Caki2 (cell line): Measurements from ENCODE around the gene LPIN1. TPM values are rescaled to one million over a fixed set of nuclear protein-coding genes. Genes with fewer than 3 reads are reported as not detected.

Source experiments
- DNase-seq: peaks from one replicate; pipeline ENCODE4 v3.0.0-alpha.2; 2015; ENCODE audit warnings: low read depth
- in situ Hi-C: cut with HindIII; loops from 2 replicates; pipeline ENCODE4 v1.10.0; 2016; ENCODE audit warnings: low sequenced_read_pairs, low pct_unique_long_range_greater_than_20kb, mixed read lengths
- total RNA-seq: library from RNA; depleted of rRNA; stranded (reverse); fragments of >200 nt; shearing (Covaris generic); gene quantifications from 2 replicates; pipeline ENCODE4 v1.2.3, GENCODE V29; 2014; ENCODE audit warnings: low replicate concordance

LPIN1 gene
- total RNA-seq, 1 experiment from 2014 or later: 12.2 TPM

DNA sequence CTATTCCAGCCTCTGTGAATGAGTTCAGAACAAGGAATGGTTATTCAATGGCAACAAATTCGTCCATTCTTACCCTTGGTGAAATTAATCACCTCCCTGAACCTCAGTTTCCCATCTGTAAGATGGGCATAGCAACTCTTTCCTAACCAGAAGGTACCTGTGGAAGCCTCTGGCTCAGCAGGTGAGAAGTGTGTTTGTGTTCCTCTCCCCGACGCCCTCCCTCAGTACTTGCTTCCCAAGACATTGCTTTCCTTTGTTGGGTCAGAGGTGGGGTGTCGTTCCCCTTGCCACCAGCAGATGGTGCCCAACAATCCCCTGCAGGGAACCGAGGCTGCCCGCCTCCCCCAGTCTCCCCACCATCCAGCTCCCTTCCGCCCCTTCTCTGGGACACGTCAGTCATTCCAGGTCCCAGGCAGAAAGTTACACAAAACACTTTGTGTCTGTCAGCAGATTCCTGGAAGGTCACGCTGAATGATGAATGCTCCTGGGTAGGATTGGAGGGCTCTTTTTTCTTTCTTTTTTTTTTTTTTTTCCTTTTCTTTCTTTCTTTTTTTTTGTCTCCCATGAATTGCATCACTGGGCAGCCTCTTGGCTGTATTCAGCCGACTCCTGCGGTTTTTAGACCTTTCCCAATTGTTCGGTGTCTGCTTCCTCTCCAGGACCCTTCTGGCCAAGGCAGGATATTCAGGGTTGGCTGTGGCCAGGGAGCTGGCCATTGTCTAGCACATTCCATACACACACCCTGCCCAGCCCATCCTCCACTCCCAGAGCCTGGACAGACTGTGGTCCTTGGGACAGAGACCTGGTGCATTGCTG, 117.3 kb downstream of the LPIN1 start:
- in situ Hi-C loops: no loop called here
- peak; percentile 76 for DNase-seq

GRCh38 chr2:11864724-11865123, 118.3 kb downstream of the LPIN1 start:
- in situ Hi-C loops: no loop called here

DNA sequence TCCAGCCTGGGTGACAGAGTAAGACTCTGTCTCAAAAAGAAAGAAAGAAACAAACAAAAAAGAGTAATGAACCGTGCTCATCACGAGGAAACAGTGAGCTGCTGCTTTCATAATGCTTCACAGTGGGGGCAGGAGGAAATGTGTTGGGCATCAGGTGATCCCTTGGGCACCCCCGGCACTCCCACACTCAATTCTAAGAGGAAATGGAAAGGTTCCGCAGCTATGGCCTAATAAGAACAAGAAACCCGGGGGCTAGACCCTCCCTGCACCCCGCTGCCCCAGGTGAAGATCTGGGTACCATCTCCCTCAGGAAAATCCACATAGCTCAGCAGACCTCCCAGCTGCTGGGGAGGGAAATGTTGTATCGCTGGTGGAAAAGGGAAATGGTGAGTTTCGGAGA, 118.9 kb downstream of the LPIN1 start:
- in situ Hi-C loops: no loop called here
- no peak for DNase-seq

More at GRCh38 chr2:11864724-11865123, 118.3 kb downstream of the LPIN1 start:
- no peak for DNase-seq

GRCh38 chr2:11865805-11866204, 119.4 kb downstream of the LPIN1 start:
- in situ Hi-C loops: no loop called here

GRCh38 chr2:11866358-11867335, 120.2 kb downstream of the LPIN1 start:
- in situ Hi-C loops: no loop called here
- no peak for DNase-seq

More at GRCh38 chr2:11865805-11866204, 119.4 kb downstream of the LPIN1 start:
- no peak for DNase-seq

DNA sequence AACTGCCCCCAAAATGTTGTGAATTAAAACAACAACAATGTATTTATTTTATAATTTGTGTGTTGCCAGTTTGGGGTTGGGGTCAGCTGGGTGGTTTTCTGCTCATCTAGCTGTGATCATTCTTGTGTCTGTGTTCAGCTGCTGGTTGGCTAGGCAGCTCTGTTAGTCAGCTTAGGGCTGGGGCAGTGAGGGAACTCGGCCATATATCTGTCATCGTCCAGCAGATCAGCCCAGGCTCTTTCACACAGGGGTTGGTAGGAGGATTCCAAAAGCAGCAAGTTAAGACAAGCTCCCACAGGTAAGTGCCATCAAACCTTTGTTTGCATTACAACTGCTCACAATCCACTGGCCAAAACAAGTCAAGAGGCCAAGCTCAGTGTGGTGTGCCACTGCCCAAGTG, 121.5 kb downstream of the LPIN1 start:
- in situ Hi-C loops: no loop called here
- no peak for DNase-seq

DNA sequence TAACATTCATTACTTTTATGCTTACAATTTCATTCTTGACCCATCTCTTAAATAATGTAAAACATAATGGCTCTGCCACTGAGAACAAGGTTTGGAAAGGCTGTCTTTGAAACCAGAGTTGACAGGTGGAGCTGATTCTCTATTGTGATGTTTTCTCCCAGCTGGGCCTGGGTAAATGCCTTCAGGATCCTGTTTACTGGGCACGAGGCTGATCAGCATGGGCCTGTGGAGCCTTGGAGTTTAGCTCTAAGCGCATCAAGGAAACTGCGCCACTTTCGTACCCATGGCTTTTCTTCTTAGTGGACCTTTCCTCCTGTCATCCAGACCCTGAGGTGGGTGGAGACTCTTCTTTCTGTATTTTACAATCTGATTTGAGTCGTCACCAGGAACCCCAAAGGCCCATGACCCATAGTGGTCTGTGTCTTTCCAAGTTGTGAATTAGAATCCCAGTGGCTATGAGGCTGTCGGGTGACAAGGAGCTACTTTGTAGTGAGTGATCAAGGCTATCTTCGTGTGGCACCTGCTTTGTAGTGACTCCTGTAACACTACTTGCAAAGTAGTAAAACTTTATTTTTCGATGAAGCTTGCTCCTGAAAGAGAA, 123.1 kb downstream of the LPIN1 start:
- no peak for DNase-seq
- in situ Hi-C loops: no loop called here

DNA sequence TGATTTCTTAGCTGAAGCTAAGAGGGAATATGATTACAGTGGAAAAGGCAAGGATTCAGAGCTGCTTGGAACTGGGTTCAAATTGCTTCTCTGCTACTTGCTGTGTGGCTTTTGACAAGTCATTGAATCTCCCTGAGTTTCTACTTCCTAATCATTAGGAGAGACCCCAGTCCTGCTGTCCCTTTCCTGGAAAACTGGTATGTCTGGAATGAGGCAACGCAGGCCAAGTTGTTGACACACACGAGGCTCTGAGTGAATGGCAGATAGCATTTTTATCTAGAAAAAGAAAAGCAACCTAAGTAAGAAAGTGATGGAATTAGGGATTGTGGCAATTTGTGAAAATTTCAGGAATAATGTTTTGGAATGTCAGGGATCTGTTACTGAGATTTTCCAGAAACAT, 123.6 kb downstream of the LPIN1 start:
- in situ Hi-C loops: no loop called here
- no peak for DNase-seq

- in situ Hi-C loops: no loop called here
- no peak for DNase-seq
These were observed 124.2 kb downstream of the LPIN1 start for GRCh38 chr2:11870584-11870983.

- in situ Hi-C loops: no loop called here
- no peak for DNase-seq
These were observed 125.0 kb downstream of the LPIN1 start for GRCh38 chr2:11871421-11871820.

DNA sequence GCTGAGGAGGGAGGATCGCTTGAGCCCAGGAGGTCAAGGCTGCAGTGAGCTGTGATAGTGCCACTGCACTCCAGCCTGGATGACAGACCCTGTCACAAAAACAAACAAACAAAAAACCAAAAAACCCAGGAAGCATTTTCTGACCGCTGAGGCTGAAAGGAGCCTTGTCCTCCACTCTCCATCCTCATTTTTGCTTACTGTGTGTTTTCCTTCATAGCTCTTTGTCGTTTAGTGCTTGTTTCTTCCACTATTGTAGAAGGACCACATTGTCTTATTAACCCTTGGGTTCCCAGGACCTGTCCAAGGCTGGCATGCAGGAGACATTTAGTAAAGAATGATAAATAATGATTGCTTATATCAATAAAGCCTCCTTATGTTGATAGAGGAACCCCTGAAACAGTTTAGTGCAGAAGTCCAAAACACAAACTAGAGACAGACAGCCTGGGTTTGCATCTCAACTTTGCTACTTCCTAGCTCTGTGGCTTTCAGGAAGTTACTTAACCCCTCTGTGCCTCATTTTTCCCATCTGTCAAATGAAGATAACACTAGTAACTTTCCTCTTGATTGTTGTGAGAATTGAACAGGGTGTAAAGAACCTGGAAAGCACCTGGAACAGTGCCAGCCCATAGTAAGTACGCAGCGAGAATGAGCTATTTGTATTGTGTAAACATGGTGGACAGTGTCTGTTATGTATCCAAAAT, 126.0 kb downstream of the LPIN1 start:
- peak; percentile 12 for DNase-seq
- in situ Hi-C loops: no loop called here

- in situ Hi-C loops: no loop called here
- no peak for DNase-seq
These were observed 126.5 kb downstream of the LPIN1 start for GRCh38 chr2:11872948-11873269.

GRCh38 chr2:11873356-11874154, 127.1 kb downstream of the LPIN1 start:
- in situ Hi-C loops: no loop called here
- DNase-seq: no peak

DNA sequence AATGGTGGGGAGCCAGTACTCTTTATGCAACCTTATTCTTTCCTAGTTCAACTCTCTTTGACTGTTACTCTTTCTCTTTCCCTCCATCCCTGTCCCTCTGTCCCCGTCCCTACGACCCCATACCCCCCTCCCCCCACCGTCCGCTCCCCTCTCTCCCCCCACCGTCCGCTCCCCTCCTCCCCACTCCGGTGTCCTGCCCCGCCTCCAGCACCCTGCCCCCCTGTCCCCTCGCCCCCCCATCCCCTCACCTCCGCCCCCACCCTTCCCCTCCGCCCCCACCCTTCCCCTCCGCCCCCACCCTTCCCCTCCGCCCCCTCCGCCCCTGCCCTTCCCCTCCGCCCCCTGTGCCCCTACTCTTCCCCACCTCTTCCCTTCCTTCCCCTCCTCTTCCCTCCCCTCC, 128.4 kb downstream of the LPIN1 start:
- in situ Hi-C loops: no loop called here
- DNase-seq: no peak

- in situ Hi-C loops: no loop called here
- no peak for DNase-seq
These were observed 129.0 kb downstream of the LPIN1 start for GRCh38 chr2:11875481-11875880.

DNA sequence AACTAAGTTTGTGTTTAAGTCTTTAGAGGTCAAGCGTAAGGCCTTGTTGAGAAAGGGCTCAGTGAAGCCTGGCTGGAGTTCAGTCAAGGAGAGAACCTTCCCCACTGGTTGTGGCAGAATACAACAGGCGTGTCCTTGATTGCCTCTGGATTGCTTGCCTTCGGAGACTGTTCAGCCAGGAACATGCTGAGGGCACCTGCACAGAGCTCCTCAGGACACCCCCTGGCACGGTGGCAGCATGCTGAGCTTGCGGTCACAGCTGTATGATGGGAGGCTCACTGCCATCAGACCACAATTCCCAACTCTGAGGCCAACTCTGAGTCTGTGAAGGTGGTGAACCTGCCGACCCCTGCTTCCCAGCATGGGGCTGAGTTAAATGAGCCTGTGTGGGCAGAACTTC, 130.0 kb downstream of the LPIN1 start:
- in situ Hi-C loops: no loop called here

DNA sequence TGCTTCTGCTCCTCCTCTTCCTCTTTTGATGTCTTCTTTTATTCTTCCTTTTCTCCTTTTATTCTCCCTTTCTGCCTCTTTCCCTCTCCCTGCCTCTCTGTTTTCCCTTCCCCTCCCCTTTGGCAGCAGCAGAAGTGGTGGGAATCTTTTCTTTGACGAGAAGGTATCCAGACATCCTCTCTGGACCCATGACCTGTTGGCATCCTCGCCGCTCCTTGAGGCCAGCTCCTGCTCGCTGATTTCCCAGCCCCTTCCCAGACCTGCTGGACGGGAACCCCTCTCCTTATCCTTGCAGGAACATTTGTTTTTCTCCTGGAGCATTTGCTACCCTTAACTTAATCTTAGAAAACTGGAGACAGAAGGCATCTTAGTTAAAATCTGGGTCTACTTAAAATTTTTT, 130.5 kb downstream of the LPIN1 start:
- DNase-seq: no peak
- in situ Hi-C loops: no loop called here

More for the DNA sequence above, 130.0 kb downstream of the LPIN1 start:
- DNase-seq: no peak
